ENCODE data around the gene ALDH1A3. TPM values are rescaled to one million over a fixed set of nuclear protein-coding genes. Genes with fewer than 3 reads are reported as not detected.

Gene ALDH1A3
- polyA plus RNA-seq, 1 of the 3 experiments (the other 2 are of a cell fraction) = 4.4 TPM

GRCh38 chr15:100863075-100863795 lies 16.4 kb upstream of the ALDH1A3 start:
- TF ChIP-seq, protein P1, sequence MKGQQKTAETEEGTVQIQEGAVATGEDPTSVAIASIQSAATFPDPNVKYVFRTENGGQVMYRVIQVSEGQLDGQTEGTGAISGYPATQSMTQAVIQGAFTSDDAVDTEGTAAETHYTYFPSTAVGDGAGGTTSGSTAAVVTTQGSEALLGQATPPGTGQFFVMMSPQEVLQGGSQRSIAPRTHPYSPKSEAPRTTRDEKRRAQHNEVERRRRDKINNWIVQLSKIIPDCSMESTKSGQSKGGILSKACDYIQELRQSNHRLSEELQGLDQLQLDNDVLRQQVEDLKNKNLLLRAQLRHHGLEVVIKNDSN (IDR thresholded peaks at IDR 0.05; ENCODE audit: borderline replicate concordance, low read depth) = no peak
- TF ChIP-seq, protein P2, sequence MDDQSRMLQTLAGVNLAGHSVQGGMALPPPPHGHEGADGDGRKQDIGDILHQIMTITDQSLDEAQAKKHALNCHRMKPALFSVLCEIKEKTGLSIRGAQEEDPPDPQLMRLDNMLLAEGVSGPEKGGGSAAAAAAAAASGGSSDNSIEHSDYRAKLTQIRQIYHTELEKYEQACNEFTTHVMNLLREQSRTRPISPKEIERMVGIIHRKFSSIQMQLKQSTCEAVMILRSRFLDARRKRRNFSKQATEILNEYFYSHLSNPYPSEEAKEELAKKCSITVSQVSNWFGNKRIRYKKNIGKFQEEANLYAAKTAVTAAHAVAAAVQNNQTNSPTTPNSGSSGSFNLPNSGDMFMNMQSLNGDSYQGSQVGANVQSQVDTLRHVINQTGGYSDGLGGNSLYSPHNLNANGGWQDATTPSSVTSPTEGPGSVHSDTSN (IDR thresholded peaks at IDR 0.05) = no peak
- no peak for TF ChIP-seq REST (IDR thresholded peaks at IDR 0.05; ENCODE audit: low read depth, low read length)
- TF ChIP-seq GATA2 (CRISPR knock-in tag; IDR thresholded peaks at IDR 0.05) = no peak
- TF ChIP-seq CTCF (IDR thresholded peaks at IDR 0.05) = no peak
- TF ChIP-seq ELF1 (IDR thresholded peaks at IDR 0.05) = no peak
- no peak for TF ChIP-seq RAD21 (IDR thresholded peaks at IDR 0.05; ENCODE audit: low read length)
- TF ChIP-seq, protein P3, sequence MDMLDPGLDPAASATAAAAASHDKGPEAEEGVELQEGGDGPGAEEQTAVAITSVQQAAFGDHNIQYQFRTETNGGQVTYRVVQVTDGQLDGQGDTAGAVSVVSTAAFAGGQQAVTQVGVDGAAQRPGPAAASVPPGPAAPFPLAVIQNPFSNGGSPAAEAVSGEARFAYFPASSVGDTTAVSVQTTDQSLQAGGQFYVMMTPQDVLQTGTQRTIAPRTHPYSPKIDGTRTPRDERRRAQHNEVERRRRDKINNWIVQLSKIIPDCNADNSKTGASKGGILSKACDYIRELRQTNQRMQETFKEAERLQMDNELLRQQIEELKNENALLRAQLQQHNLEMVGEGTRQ (IDR thresholded peaks at IDR 0.05; ENCODE audit: borderline replicate concordance, low read depth, low read length) = no peak
- TF ChIP-seq, protein P4, sequence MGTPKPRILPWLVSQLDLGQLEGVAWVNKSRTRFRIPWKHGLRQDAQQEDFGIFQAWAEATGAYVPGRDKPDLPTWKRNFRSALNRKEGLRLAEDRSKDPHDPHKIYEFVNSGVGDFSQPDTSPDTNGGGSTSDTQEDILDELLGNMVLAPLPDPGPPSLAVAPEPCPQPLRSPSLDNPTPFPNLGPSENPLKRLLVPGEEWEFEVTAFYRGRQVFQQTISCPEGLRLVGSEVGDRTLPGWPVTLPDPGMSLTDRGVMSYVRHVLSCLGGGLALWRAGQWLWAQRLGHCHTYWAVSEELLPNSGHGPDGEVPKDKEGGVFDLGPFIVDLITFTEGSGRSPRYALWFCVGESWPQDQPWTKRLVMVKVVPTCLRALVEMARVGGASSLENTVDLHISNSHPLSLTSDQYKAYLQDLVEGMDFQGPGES (IDR thresholded peaks at IDR 0.05; ENCODE audit: low read depth, low read length) = no peak
- TF ChIP-seq SMC3 (IDR thresholded peaks at IDR 0.05; ENCODE audit: low read depth, low read length) = no peak
- TF ChIP-seq, protein P5, sequence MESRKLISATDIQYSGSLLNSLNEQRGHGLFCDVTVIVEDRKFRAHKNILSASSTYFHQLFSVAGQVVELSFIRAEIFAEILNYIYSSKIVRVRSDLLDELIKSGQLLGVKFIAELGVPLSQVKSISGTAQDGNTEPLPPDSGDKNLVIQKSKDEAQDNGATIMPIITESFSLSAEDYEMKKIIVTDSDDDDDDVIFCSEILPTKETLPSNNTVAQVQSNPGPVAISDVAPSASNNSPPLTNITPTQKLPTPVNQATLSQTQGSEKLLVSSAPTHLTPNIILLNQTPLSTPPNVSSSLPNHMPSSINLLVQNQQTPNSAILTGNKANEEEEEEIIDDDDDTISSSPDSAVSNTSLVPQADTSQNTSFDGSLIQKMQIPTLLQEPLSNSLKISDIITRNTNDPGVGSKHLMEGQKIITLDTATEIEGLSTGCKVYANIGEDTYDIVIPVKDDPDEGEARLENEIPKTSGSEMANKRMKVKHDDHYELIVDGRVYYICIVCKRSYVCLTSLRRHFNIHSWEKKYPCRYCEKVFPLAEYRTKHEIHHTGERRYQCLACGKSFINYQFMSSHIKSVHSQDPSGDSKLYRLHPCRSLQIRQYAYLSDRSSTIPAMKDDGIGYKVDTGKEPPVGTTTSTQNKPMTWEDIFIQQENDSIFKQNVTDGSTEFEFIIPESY (IDR thresholded peaks at IDR 0.05; ENCODE audit: borderline replicate concordance, low read depth) = no peak
- no peak for TF ChIP-seq CHD2 (IDR thresholded peaks at IDR 0.05; ENCODE audit: low read length, partially characterized antibody)
- no peak for TF ChIP-seq FOSL2 (IDR thresholded peaks at IDR 0.05; ENCODE audit: borderline replicate concordance, low read depth)
- TF ChIP-seq EZH2phosphoT487 (IDR thresholded peaks at IDR 0.05; ENCODE audit: borderline replicate concordance, low read depth) = no peak
- TF ChIP-seq FOXM1 (IDR thresholded peaks at IDR 0.05; ENCODE audit: low read depth) = no peak
- TF ChIP-seq NRF1 (IDR thresholded peaks at IDR 0.05; ENCODE audit: low read depth, low read length) = no peak
- TF ChIP-seq GABPA (IDR thresholded peaks at IDR 0.05; ENCODE audit: low read depth) = no peak
- no peak overlapping the region for H3K4me3 ChIP-seq (ENCODE audit: low read depth in 2 of 2, low read length in 1 of 2)
- no peak overlapping the region for H3K27ac ChIP-seq (ENCODE audit: low read depth in 2 of 2, low read length in 1 of 2)
- POLR2A ChIA-PET = interaction anchor here (0.6 kb wide), 1 partner anchor 182 kb away, joined by 3 read pairs; no protein-coding TSS in a partner anchor
- H3K9ac ChIP-seq = no peak overlapping the region
- CTCF ChIA-PET = interaction anchor here (1.5 to 2.3 kb wide), 2 partner anchors 10 to 191 kb away, joined by 7 to 16 read pairs; no protein-coding TSS in a partner anchor
- H3K36me3 ChIP-seq (replicated peaks in 1 of 2; ENCODE audit: control insufficient read depth in 1 of 2, insufficient read depth in 2 of 2, low read length in 1 of 2) = no peaks in the 10 kb centered on the region
- H2AFZ ChIP-seq (ENCODE audit: low read depth) = no peak overlapping the region
- no peaks in the 10 kb centered on the region for H3K79me2 ChIP-seq (ENCODE audit: insufficient read depth)
- no peak for DNase-seq
- no peaks in the 10 kb centered on the region for H4K20me1 ChIP-seq (ENCODE audit: insufficient read depth)
- H3K9me2 ChIP-seq = no peaks in the 10 kb centered on the region
- H3K27me3 ChIP-seq (ENCODE audit: insufficient read depth) = no peaks in the 10 kb centered on the region
- no peak overlapping the region for H3K4me2 ChIP-seq
- WGBS (ENCODE audit: low lambda C conversion rate) = 72% methylated on average over 7 of the region's 7 CpGs
- H3K9me3 ChIP-seq = no peaks in the 10 kb centered on the region
- H3K4me1 ChIP-seq (ENCODE audit: control insufficient read depth in 1 of 2, insufficient read depth in 2 of 2, low read depth in 1 of 2, low read length in 1 of 2) = peaks cover 0 to 10% of the 10 kb centered on the region in 2 experiments; a peak in 1 of 4 replicates
- no peaks in the 10 kb centered on the region for H3F3A ChIP-seq (replicated peaks; ENCODE audit: insufficient read depth)
